Bronchial epithelial cell (primary cell): ENCODE measurements around the gene IL17REL. TPM values are rescaled to one million over a fixed set of nuclear protein-coding genes. Genes with fewer than 3 reads are reported as not detected.
A peak's percentile ranks its signal among the peaks of the same experiment; 100 is the strongest.

Source experiments
- DNase-seq: peaks from one replicate; pipeline ENCODE4 v3.0.0-alpha.2; 2010; ENCODE audit warnings: low read depth
- FAIRE-seq: peaks from 2 replicates; lab custom pipeline; 2011; peaks lifted over from hg19 to GRCh38; lab: Jason Lieb, UNC
- H3K27me3 ChIP-seq: 2 replicates; pipeline ENCODE4 v1.5.1; 2011; ENCODE audit warnings: low read length; ENCODE audit not compliant: control insufficient read depth, insufficient read depth
- H3K36me3 ChIP-seq: 2 replicates; pipeline ENCODE4 v1.5.1; 2011; ENCODE audit warnings: low read length; ENCODE audit not compliant: control insufficient read depth, insufficient read depth
- H3K4me3 ChIP-seq: 2 replicates; pipeline ENCODE4 v1.5.1; 2011; ENCODE audit warnings: mild to moderate bottlenecking, low read depth, low read length, control low read depth
- total RNA-seq: library from RNA; depleted of rRNA; stranded (reverse); fragments of >200 nt; gene quantifications from 2 replicates; pipeline ENCODE4 v1.2.1, GENCODE V29; 2014
- TF ChIP-seq, protein P1 (sequence below): IDR thresholded peaks from 2 replicates; pipeline ENCODE4 v1.5.1; 2011; ENCODE audit warnings: mild to moderate bottlenecking, moderate library complexity, low read length, control low read depth, inconsistent platforms; ENCODE audit not compliant: insufficient read depth, severe bottlenecking

The IL17REL gene
- total RNA-seq, 1 donor from 2014 or later = not detected

DNA sequence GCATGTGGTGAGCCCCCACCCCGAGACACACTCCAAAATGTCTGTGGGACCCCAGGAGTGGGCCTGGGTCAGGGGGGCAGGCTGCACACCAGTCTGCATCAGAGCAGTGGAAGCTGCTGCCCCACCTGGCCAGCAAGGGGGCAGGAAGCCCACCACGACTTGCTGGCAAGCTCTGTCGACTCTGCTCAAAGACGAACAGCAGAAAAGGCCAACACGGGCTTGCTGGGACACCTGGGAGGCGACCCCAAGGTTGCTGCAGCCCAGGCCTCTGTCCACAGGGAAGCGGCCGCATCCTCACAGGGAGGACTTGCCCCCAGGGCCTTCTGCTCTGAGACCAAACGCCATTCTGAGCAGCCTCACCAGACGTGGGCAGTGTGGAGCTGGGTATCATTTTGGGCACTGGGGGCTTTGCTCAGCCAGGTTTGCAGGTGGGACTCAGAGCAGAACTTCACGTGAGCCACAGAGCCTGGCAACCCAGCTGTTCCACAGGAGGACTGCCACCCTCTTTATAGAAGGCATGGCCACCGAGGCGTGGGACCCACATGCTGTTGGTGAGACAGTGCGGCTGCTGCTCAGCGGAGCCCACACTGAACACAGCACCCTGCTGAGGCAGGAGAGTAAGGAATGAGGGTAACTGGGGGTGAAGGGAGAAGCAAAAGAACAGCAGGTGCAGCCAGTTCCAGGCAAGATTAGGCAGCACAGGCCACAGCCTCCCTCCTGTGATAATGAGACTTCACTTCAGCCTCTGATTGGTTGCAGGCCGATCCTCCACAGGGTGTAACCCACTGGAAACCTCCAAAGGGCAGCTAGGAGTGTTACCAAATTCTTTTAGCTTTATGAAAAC lies 11.0 kb downstream of the IL17REL start:
- DNase-seq = no peak
- Histone ChIP-seq H3K36me3 (no peaks in the 10 kb centered on the region), H3K27me3 (peaks cover 1% of the 10 kb centered on the region), H3K4me3 (no peak overlapping the region)
- FAIRE-seq = no peak
- TF ChIP-seq, protein P1, sequence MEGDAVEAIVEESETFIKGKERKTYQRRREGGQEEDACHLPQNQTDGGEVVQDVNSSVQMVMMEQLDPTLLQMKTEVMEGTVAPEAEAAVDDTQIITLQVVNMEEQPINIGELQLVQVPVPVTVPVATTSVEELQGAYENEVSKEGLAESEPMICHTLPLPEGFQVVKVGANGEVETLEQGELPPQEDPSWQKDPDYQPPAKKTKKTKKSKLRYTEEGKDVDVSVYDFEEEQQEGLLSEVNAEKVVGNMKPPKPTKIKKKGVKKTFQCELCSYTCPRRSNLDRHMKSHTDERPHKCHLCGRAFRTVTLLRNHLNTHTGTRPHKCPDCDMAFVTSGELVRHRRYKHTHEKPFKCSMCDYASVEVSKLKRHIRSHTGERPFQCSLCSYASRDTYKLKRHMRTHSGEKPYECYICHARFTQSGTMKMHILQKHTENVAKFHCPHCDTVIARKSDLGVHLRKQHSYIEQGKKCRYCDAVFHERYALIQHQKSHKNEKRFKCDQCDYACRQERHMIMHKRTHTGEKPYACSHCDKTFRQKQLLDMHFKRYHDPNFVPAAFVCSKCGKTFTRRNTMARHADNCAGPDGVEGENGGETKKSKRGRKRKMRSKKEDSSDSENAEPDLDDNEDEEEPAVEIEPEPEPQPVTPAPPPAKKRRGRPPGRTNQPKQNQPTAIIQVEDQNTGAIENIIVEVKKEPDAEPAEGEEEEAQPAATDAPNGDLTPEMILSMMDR = no peak

DNA sequence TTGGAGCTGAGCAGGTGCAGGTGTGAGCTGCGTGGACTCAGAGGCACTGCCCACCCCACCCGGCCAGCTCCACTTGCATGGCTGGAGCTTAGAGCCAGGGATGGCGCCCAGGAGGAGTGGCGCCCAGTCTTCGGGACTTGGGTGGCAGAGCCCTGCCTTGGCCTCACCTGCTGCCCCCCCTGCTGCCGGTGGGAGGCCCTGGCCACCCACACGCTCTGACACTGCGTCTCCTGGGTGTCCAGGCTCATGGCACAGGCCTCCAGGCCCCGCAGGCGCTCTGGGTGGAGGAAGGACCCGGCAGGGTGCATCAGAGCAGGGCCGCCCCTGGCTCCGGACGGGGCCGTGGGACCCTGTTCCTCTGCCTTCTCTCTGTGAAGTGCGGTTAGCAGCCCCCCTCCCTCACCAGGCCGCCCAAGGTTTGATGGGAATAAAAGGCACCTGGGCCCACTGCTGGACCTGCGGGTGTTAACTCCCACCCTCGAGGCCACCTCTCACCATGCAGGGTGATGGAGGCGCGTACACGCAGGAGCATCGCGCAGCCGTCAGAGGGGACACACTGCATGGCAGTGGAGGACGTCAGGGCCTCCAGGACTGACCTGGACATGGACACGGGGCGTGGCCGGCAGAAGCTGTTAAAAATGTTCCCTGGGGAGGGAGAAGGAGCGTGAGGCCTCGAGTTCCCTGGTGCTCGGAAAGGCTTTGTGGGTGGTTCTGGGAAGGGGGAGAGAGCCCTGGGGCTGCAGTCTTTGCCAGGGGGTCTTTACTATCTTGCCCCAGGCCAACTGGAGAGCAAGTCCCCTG lies 11.8 kb downstream of the IL17REL start:
- Histone ChIP-seq H3K4me3 (no peak overlapping the region), H3K27me3 (peaks cover 1% of the 10 kb centered on the region), H3K36me3 (no peaks in the 10 kb centered on the region)
- FAIRE-seq (no peak), DNase-seq (no peak)
- TF ChIP-seq, protein P1 = no peak

DNA sequence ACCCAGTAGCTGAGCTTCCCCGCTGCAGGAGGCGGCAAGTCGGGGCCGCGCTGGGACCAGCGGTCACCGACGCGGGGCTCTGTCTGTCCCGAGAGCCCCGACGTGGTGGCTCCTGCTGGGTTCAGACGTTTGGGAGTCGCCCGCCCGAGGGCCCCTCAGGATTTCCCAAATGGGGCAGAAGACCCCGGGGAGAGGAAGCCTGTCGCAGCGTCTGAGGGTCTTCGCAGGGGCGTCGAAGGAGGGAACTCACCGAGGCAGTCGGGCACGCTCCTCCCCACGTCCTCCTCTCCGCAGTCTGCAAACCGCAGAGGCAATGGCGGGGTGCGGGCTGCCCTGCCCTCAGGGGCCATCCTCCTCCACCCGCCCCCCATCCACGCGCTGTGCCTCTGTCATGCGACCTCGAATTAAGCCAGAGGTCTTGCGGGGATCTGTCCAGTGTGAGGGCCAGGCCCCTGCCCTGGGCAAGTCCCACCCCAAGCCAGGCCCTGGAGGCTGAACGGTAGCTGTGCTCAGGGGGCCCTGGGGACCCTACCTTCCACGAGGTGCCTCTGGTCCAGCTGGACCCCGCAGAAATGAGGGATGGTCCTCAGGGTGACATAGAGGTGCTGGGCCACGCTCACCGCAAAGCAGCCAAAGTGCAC lies 12.5 kb downstream of the IL17REL start:
- Histone ChIP-seq H3K4me3 (peak overlapping the region; percentile 10), H3K27me3 (peaks cover 1% of the 10 kb centered on the region), H3K36me3 (no peaks in the 10 kb centered on the region)
- FAIRE-seq = no peak
- no peak for DNase-seq
- TF ChIP-seq, protein P1 = no peak

DNA sequence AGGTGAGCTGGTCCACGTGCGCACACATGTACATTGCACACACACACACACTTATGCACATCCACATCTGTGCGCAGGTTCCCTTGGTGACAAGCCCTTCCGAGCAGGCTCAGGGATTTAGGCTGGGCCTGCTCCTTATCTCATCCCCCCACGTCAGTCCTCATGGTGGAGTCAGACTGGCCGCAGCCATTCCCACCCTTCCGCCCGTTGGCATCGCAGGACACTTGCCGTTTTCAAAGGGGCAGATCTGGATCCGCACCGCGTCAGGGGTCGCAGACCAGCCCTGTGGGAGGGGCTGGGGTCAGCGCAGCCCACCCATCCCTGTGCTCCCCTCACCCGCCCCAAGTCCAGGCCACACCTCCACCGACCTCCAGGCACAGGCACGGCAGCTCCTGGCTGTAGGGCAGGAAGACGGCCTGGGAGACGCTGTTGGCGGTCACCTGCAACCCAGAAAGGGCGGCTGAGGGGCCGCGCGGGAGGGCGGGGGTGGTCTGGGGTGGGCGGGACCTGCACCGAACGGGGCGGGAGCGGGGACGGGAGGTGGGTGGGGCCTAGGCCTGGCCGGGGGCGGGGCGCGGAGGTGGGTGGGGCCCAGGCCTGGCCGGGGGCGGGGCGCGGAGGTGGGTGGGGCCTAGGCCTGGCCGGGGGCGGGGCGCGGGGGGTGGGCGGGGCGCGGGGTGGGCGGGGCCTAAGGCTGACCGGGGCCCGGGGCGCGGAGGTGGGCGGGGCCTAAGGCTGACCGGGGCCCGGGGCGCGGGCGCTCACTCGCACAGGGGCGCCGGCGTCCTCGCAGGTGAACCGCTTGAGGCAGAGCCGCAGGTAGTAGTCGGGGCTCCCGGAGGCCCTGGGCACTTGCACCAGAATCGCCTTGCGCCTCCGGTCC lies 13.3 kb downstream of the IL17REL start:
- no peak for FAIRE-seq

DNA sequence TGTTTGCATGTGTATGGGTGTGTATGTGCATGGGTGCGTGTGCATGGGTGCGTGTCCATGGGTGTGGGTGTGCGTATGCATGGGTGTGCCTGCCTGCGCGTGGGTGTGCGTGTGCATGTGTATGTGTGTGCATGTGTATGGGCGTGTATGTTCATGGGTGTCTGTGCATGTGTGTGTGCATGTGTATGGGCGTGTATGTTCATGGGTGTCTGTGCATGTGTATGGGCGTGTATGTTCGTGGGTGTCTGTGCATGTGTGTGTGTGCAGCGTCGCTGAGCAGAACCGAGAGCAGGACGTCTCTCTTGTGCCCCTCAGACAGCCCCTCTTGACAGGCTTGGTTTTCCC lies 13.9 kb downstream of the IL17REL start:
- FAIRE-seq (peak; percentile 98), DNase-seq (no peak)
- Histone ChIP-seq H3K36me3 (no peaks in the 10 kb centered on the region), H3K27me3 (no peaks in the 10 kb centered on the region), H3K4me3 (no peak overlapping the region)
- TF ChIP-seq, protein P1 = no peak

More for the DNA sequence above, 13.3 kb downstream of the IL17REL start:
- DNase-seq = no peak
- H3K4me3 ChIP-seq = peak overlapping the region; percentile 10
- H3K36me3 ChIP-seq = no peaks in the 10 kb centered on the region
- H3K27me3 ChIP-seq = peaks cover under 1% of the 10 kb centered on the region
- TF ChIP-seq, protein P1 = no peak
